ENCODE measurements around the gene RASGRF1. TPM values are rescaled to one million over a fixed set of nuclear protein-coding genes. Genes with fewer than 3 reads are reported as not detected.

RASGRF1 gene
- total RNA-seq, 1 experiment from 2014 or later, result 1.6 TPM

- no peak for DNase-seq (ENCODE audit: low spot score)
- in situ Hi-C loops (cut with HindIII; ENCODE audit: low sequenced_read_pairs), result no loop called here
Observed at GRCh38 chr15:79075256-79075655, 15.3 kb downstream of the RASGRF1 start.

- in situ Hi-C loops (cut with HindIII; ENCODE audit: low sequenced_read_pairs), result no loop called here
- DNase-seq (ENCODE audit: low spot score), result no peak
Observed at GRCh38 chr15:79073336-79073735, 17.2 kb downstream of the RASGRF1 start.

DNA sequence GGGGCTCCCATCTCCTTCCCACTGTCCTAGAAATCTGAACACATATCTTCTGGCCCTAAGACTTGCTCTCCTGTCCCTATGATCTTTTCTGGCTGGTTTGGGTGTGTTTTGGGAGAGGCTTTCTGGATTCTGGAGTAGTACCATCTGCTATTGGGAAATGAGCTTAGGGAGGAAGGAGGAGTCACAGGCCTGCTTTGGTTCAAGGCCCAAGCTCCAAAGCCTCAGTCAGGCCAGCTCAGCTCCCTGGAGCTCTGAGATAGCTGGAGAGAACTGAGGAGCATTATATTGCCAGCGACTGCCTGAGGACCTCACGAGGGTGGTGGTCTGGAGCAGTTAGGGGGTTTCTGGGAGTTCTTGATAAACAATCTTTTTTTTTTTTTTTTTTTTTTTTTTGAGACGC is 18.7 kb downstream of the RASGRF1 start:
- in situ Hi-C loops (cut with HindIII; ENCODE audit: low sequenced_read_pairs), result no loop called here
- peak; percentile 92 for DNase-seq (ENCODE audit: low spot score)

- in situ Hi-C loops (cut with HindIII; ENCODE audit: low sequenced_read_pairs), result no loop called here
- DNase-seq (ENCODE audit: low spot score), result no peak
Observed at GRCh38 chr15:79068790-79069189, 21.8 kb downstream of the RASGRF1 start.

DNA sequence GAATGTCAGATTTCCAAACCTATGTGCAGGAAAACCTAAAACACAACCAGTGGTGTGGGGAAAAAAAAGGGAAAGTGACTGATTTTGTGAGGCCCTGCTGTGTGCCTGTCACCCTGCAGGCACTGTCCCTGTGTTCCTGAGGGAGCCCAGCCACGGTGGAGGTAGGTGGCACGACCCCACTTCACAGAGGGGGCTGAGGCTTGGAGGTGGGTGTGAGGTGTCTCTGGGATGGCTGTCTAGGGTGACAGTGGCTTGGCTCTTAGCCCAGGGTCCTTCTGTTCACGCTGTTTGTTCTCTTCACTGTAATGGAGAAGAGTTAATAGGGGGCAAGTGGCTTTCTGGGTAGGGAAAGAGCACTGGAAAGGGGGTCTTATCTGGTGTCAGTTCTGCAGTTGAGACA is 22.6 kb downstream of the RASGRF1 start:
- in situ Hi-C loops (cut with HindIII; ENCODE audit: low sequenced_read_pairs), result no loop called here
- DNase-seq (ENCODE audit: low spot score), result no peak

- DNase-seq (ENCODE audit: low spot score), result no peak
- in situ Hi-C loops (cut with HindIII; ENCODE audit: low sequenced_read_pairs), result no loop called here
Observed at GRCh38 chr15:79067072-79067833, 23.3 kb downstream of the RASGRF1 start.

DNA sequence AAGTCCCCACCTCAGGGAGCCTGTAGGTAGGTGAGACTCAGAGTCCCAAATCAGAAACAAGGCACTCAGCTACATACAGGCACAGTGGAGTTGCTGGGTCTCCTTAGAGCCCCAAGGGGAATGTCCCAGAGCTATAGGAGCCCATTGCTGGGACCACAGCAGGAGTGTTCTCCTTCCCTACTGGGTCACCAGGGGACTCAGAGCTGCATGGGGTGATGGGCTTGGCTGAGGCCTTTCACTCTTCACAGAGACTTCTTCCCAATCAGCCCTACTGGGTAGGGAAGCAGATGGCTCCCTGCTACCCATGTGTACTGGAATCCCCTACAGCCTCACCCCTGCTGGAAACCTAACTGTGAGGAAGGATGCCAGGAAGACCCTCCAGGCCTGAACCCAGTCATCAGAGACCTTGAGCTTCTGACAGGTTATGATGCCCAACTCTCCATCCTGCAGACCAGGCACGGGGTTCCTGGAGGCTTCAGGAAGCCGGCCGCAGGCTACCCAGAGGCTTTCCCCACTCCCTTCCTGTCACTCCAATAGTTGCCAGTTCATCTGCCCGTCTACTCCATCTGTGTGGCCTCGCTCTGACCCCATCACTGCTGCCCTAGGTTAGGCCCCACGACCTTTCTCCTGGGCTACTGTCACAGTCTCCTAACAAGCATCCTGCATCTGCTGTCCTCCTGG is 24.0 kb downstream of the RASGRF1 start:
- in situ Hi-C loops (cut with HindIII; ENCODE audit: low sequenced_read_pairs), result no loop called here
- DNase-seq (ENCODE audit: low spot score), result no peak

DNA sequence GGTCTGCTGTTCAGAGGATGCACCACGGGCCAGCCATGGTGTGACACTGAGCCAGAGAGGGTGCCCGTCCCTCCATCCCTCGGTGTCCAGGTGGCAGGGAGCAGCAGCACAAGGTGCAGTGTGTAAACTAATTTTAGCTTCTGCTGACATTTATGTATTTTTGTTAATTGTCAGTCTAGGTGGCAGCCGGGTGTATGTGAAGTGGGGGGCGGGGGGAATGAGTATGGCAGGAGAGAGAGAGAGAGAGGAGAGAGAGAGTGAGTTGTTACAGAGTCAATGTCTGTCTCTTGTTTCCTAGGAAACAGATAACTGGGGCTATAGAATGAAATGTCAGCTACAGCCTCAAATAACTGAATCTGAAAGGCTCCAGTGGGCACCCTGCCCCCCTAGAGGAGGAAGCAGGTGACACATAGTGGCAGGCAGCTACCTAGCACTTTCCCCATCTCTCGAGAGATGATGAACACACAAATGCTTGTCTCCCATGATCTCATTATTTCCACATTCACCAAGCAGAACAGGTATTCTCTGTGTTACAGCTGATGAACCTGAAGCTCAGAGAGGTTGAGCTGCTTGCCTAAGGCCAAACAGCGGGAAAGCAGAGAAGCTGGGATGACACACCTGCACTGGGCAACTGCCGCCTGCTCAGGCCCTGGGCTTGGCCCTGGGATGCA is 24.7 kb downstream of the RASGRF1 start:
- in situ Hi-C loops (cut with HindIII; ENCODE audit: low sequenced_read_pairs), result no loop called here
- peak; percentile 51 for DNase-seq (ENCODE audit: low spot score)

DNA sequence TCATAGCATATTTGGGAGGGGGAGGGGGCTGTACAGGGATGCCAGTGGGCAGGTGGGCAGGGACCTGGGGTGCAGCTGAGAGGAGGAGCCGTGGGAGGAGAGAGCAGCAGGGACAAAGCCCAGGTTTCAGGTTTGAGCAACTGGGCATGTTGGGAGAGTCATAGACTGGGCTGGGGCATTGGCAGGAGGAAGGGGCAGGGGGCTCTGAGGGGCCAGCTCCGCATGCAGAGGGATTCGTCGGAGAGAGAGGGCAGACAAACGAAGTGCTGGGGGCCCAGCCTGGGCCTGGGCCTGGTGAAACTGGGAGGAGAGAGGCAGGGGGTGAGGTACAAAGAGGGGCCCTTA is 25.2 kb downstream of the RASGRF1 start:
- DNase-seq (ENCODE audit: low spot score), result no peak
- in situ Hi-C loops (cut with HindIII; ENCODE audit: low sequenced_read_pairs), result no loop called here

- no peak for DNase-seq (ENCODE audit: low spot score)
- in situ Hi-C loops (cut with HindIII; ENCODE audit: low sequenced_read_pairs), result no loop called here
Observed at GRCh38 chr15:79064496-79064895, 26.1 kb downstream of the RASGRF1 start.

GRCh38 chr15:79060175-79060574 is 30.4 kb downstream of the RASGRF1 start:
- DNase-seq (ENCODE audit: low spot score), result no peak
- in situ Hi-C loops (cut with HindIII; ENCODE audit: low sequenced_read_pairs), result no loop called here

DNA sequence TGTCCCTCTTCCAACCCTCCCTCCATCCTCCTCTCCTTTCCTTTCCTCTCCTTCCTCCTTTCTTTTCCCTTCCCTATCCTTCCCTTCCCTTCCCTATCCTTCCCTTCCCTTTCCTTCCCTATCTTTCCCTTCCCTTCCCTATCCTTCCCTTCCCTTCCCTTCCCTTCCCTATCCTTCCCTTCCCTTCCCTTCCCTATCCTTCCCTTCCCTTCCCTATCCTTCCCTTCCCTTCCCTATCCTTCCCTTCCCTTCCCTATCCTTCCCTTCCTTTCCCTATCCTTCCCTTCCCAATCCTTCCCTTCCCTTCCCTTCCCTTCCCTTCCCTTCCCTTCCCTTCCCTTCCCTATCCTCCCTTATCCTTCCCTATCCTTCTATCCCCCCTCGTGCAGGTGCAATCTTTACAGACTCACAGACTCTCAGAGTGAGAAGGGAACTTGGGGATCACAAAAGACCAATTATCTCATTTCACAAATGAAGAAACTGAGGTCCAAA is 31.5 kb downstream of the RASGRF1 start:
- in situ Hi-C loops (cut with HindIII; ENCODE audit: low sequenced_read_pairs), result no loop called here
- DNase-seq (ENCODE audit: low spot score), result no peak

DNA sequence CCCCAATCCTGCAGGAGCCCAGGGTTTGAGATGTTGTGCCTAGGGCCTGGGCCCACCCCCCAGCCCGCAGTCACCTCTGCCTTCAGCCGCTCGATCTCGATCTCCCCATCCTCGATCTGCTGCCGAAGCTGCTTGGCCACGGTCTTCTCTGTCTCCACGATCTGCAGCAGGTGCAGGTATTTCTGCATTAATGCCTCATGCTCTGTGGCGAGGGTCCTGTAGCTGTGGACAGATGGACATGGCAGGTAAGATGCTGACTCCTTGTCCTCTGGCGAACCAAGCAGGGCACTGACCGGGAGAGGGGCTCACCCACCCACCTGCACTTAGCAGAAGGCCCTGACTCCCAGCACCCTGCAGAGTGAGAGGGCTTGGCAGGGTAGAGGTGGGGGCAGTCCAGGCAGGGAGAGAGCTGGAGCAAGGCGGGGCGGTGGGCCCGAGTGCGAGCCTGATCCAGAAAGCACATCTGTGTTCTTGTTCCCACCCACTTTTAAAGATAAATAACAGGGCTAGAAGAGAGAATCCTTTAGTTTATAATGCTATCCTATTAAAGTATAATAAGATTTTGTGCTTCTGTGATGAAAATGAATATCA is 32.2 kb downstream of the RASGRF1 start:
- no peak for DNase-seq (ENCODE audit: low spot score)
- in situ Hi-C loops (cut with HindIII; ENCODE audit: low sequenced_read_pairs), result no loop called here

DNA sequence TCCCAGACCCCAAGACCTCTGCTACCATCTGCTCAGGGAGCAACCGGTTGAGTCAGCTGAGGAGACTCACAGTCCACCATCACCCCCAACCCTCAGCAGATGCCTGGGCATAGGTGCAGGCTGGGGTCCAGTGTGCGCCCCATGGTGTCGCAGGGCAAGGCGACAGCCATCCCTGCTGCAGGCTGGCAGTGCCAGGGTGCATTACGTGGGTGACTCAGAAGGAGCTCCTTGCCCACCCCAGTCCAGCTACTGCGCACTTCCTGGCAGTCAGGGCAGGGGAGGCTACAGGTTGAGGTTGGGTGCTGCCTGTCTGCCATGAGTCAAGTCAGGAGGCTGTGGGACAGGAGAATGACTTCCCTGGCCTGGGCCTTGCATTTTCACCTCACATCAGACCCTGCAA is 33.5 kb downstream of the RASGRF1 start:
- in situ Hi-C loops (cut with HindIII; ENCODE audit: low sequenced_read_pairs), result no loop called here
- DNase-seq (ENCODE audit: low spot score), result no peak

DNA sequence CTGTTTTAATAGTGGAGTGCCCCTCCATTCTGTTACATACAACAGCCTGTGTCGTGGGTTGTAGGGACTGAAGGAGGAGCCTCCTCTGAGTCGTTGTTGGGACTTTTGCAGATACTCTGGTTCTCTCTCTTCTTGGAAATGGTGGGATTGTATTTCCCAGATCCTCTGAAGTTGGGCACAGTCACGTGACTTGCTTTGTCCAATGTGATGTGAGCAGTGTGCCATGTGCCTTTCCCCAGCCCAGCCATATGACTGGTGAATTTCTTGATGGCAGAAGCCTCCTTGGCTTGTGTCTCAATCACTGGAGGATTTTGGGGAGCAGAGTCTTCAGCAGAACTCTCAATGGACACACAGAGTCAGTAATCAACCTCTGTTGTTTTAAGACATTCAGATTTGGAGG is 36.2 kb downstream of the RASGRF1 start:
- in situ Hi-C loops (cut with HindIII; ENCODE audit: low sequenced_read_pairs), result no loop called here
- no peak for DNase-seq (ENCODE audit: low spot score)

DNA sequence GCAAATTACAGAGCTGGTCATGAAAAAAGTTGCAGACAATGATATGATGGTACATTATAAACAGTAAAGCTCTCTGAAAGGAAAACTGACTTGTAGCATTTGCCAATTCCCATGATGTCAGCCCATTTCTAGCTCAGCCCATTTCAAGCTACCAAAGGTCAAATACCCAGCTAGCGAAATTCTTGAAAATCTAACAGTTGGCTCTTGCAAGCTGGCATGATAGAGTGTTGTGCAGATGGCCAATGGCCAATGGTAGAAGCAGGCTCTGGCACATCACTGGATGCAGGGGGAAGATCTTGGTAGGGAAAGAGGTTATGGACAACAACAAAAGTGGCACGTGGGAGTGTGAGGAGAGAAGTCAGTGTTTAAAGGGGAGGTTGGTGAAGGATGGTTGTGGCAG is 36.7 kb downstream of the RASGRF1 start:
- in situ Hi-C loops (cut with HindIII; ENCODE audit: low sequenced_read_pairs), result no loop called here
- peak; percentile 72 for DNase-seq (ENCODE audit: low spot score)

GRCh38 chr15:79051941-79052731 is 38.4 kb downstream of the RASGRF1 start:
- DNase-seq (ENCODE audit: low spot score), result peak; percentile 98
- in situ Hi-C loops (cut with HindIII; ENCODE audit: low sequenced_read_pairs), result no loop called here

DNA sequence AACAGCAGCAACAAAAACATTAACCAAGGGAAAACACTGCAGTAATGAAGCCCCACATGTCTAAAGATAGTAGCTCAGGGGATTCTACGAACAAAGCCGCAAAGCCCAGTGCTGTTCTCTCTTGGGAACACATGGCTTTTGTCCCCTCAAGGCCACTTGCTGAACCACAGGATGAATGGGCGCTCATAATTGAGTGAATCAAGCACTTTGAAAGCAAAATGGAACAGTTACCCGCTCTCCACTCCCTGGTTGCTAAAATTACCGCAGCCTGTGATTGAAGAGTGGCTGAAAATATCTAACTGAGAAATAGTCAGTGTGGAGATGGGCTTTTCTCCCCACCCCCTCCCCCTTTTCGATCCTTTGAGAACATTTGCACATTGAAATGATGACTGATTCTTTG is 39.6 kb downstream of the RASGRF1 start:
- in situ Hi-C loops (cut with HindIII; ENCODE audit: low sequenced_read_pairs), result no loop called here
- DNase-seq (ENCODE audit: low spot score), result no peak

- in situ Hi-C loops (cut with HindIII; ENCODE audit: low sequenced_read_pairs), result no loop called here
- peak; percentile 90 for DNase-seq (ENCODE audit: low spot score)
Observed at GRCh38 chr15:79050341-79050740, 40.2 kb downstream of the RASGRF1 start.

All from G401 (cell line).